HG03575 (cell line): ENCODE measurements around the gene OR52N2.

Experiments
- ATAC-seq: cut with Tn5 transposase; IDR thresholded peaks from one replicate; pipeline ENCODE4 v1.9.1; 2021; ENCODE audit not compliant: unreplicated experiment, insufficient number of reproducible peaks, low FRiP score; ENCODE audit errors: extremely low read depth

The OR52N2 gene

GRCh38 chr11:5865826-5866225 lies 57.1 kb downstream of the OR52N2 start:
- ATAC-seq: no peak
